ENCODE measurements around the gene CREB3L4.

The CREB3L4 gene

DNA sequence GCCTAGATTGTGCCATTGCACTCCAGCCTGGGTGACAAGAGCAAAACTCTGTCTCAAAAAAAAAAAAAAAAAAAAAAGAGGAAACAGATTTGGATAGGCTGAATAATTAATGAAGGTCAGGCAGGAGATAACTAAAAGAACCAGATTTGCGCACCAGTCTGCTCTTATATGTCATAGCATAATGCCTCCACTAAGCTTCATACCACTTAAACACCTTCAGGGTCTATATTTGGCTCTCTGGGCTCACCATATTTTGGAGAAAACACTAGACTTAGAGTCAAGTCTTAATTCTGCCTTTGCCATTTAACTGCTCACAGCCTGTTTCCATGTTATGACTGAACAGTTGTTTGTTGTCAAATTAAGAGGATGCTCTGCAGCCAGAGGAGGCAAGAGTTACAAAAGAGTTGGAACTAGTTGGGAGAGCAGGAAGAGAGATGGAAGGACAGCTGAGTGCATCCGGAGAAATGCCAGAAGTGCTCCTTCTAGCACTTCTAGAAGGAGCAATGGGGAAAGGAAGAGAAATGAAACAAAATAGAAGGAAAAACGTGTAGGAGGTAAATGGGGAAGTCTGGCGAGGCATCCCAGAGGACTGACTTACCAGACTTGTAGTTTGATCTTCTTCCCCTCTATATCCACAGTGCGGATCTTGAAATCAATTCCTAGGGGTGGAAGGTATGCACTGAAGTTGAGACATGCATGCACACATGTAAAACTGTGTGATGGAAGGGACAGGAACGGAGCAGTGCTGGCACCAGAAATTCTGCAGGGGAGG is 16.6 kb downstream of the CREB3L4 start:
- H3K9me3 ChIP-seq (ENCODE audit: control insufficient read depth in 5 of 5, low read length in 5 of 5), result no peaks in the 10 kb centered on the region
- H3K4me1 ChIP-seq (ENCODE audit: control insufficient read depth in 5 of 5, insufficient read depth in 5 of 5, low read length in 5 of 5), result peaks cover 6 to 37% (median 23%) of the 10 kb centered on the region in 5 donors
- peak overlapping the region in 3 of 5 donors; percentile 79 to 81 (median 80) for H3K4me3 ChIP-seq (ENCODE audit: low read depth in 1 of 5, low read length in 5 of 5)
- H3K27ac ChIP-seq (ENCODE audit: low read depth, low read length), result peak overlapping the region; percentile 91
- H3K27me3 ChIP-seq (ENCODE audit: control insufficient read depth in 5 of 5, insufficient read depth in 4 of 5, low read length in 5 of 5), result no peaks in the 10 kb centered on the region
- peak overlapping the region in 4 of 5 donors; percentile 44 to 90 (median 64) for H3K9ac ChIP-seq (ENCODE audit: low read length in 5 of 5)
- H3K36me3 ChIP-seq (ENCODE audit: control insufficient read depth in 5 of 5, insufficient read depth in 5 of 5, low read length in 5 of 5), result peaks cover 0 to 15% (median 10%) of the 10 kb centered on the region in 5 donors

DNA sequence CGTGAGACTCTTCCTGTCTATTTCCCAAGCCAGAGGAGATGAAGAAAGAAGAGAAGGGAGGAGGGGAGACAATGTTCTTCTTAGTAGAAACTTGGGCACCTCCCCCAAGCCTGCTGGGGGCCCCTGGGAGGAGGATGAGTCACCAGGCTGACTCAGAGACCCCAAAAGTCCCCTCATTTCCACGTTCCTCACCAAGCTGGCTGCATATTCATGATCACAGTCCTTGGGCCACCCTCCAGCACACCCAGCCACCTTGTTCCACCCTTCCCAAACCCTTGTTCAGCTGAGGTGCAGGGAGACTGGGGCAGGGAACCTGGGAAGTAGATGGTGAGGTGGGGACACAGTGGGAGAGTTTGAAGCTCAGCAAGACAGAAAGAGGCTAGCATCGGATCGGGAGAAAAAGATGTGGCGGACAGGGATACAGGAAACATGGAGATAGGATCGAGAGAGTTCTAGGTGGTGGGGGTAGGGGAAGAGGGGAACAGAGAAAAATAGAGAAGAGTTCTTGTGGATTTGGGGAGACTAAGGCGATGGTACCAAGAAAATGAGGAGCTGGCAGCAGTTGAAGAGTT is 17.7 kb downstream of the CREB3L4 start:
- Histone ChIP-seq H3K27ac (ENCODE audit: low read depth, low read length) (peak overlapping the region; percentile 91), H3K9me3 (ENCODE audit: control insufficient read depth in 5 of 5, low read length in 5 of 5) (no peaks in the 10 kb centered on the region), H3K9ac (ENCODE audit: low read length in 5 of 5) (peak overlapping the region; percentile 21 to 93 (median 86)), H3K27me3 (ENCODE audit: control insufficient read depth in 5 of 5, insufficient read depth in 4 of 5, low read length in 5 of 5) (no peaks in the 10 kb centered on the region), H3K4me1 (ENCODE audit: control insufficient read depth in 5 of 5, insufficient read depth in 5 of 5, low read length in 5 of 5) (peaks cover 6 to 40% (median 24%) of the 10 kb centered on the region in 5 donors), H3K36me3 (ENCODE audit: control insufficient read depth in 5 of 5, insufficient read depth in 5 of 5, low read length in 5 of 5) (peaks cover 0 to 15% (median 10%) of the 10 kb centered on the region in 5 donors), H3K4me3 (ENCODE audit: low read depth in 1 of 5, low read length in 5 of 5) (peak overlapping the region; percentile 74 to 93 (median 80))

DNA sequence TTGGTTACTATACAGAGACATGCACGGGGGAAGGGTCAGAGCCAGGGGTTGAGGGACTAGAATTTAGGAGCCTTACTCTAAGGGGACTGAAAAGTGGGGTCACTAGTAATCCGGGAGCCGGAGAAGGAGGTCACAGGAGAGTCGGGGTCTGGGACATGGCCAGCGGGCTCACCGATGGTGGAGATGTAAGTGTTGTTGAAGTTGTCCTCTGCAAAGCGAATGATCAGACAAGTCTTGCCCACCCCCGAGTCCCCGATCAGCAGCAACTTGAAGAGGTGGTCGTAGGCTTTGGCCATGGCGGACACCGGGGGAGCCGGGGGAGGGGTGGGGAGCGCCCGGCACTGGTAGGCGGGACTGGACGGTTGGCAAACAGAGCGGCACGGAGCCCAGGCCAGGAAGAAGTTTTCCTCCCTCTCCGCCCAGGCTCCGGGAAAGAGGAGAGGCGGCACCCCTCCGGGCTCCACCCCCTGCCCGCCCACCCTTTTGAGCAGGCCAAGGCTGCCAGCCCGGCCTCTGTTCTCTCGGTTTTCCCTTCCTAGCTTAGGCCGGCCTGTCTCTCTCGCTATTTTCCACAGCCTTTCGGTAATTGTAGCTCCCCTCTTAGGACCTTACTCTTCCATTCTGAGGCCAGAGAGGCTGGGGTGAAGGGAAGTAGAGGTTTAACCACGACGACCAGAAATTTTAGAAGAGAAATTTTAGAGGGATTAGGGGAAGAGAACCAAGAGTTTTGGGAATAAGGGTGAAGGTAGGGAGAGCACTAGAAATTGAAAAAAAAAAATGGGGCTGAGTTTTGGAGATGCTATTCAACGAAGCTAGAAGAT is 18.4 kb downstream of the CREB3L4 start, which contains the start of gene RAB13:
RAB13 (minus strand) TSS at position 399 of the 821 bp plus-strand sequence; CDS start at position 296, 103 bp downstream.
- H3K36me3 ChIP-seq (ENCODE audit: control insufficient read depth in 5 of 5, insufficient read depth in 5 of 5, low read length in 5 of 5), result peaks cover 0 to 15% (median 9%) of the 10 kb centered on the region in 5 donors
- H3K27ac ChIP-seq (ENCODE audit: low read depth, low read length), result peak within 1 kb of the TSS; percentile 91
- peak within 1 kb of the TSS; percentile 74 to 93 (median 80) for H3K4me3 ChIP-seq (ENCODE audit: low read depth in 1 of 5, low read length in 5 of 5)
- no peaks in the 10 kb centered on the region for H3K27me3 ChIP-seq (ENCODE audit: control insufficient read depth in 5 of 5, insufficient read depth in 4 of 5, low read length in 5 of 5)
- H3K9me3 ChIP-seq (ENCODE audit: control insufficient read depth in 5 of 5, low read length in 5 of 5), result no peaks in the 10 kb centered on the region
- peaks cover 6 to 34% (median 27%) of the 10 kb centered on the region in 5 donors for H3K4me1 ChIP-seq (ENCODE audit: control insufficient read depth in 5 of 5, insufficient read depth in 5 of 5, low read length in 5 of 5)
- H3K9ac ChIP-seq (ENCODE audit: low read length in 5 of 5), result peak within 1 kb of the TSS; percentile 22 to 93 (median 90)

DNA sequence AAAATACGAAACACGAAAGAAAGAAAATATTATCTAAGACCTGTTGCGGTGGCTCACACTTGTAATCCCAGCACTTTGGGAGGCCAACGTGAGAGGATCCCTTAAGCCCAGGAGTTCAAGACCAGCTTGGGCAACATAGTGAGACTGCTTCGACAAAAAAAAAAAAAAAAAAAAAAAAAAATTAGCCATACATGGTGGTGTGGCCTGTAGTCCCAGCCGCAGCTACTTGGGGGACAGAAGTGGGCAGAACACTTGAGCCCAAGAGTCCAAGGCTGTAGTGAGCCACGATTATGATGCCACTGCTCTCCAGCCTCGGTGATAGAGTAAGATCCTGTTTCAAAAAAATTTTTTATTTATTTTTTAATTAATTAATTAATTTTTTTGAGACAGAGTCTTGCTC is 19.9 kb downstream of the CREB3L4 start:
- H3K27me3 ChIP-seq (ENCODE audit: control insufficient read depth in 5 of 5, insufficient read depth in 4 of 5, low read length in 5 of 5), result no peaks in the 10 kb centered on the region
- peaks cover 7 to 15% (median 10%) of the 10 kb centered on the region in 5 donors for H3K36me3 ChIP-seq (ENCODE audit: control insufficient read depth in 5 of 5, insufficient read depth in 5 of 5, low read length in 5 of 5)
- H3K27ac ChIP-seq (ENCODE audit: low read depth, low read length), result no peak overlapping the region
- H3K9ac ChIP-seq (ENCODE audit: low read length in 5 of 5), result no peak overlapping the region
- H3K4me1 ChIP-seq (ENCODE audit: control insufficient read depth in 5 of 5, insufficient read depth in 5 of 5, low read length in 5 of 5), result peaks cover 8 to 45% (median 40%) of the 10 kb centered on the region in 5 donors
- no peaks in the 10 kb centered on the region for H3K9me3 ChIP-seq (ENCODE audit: control insufficient read depth in 5 of 5, low read length in 5 of 5)
- H3K4me3 ChIP-seq (ENCODE audit: low read depth in 1 of 5, low read length in 5 of 5), result no peak overlapping the region

DNA sequence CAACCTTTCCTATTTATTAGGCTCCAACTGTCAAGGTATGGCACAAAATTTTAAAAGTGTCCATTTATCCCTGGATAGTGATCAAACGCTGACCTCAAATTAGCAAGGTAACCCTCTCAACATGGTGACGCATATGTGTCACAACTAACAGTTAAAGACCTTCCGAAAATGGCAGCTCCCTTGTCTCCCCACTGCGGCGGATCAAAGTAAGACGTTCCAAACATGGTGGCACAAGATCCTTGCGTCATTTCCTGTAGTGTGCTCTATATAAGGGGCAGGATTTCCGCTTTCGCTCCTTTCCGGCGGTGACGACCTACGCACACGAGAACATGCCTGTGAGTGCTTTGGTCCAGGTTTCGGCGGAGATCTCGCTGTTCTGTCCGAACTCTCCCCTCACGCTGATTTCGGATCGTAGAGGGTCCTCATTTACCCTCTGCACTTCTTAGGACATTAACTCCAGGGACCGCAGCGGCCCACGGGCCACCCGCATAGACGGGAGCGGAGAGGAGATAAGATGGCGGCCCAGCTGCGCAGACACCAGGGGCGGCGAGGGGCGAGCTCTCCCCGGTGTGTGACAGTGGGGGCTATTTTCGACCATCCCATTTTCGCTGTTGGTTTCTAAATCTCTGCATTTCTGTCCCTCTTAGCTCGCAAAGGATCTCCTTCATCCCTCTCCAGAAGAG is 22.9 kb downstream of the CREB3L4 start, which contains the start of gene RPS27:
RPS27 (plus strand) TSS at position 295 of the 683 bp plus-strand sequence; CDS start at position 330, 35 bp downstream.
- H3K4me1 ChIP-seq (ENCODE audit: control insufficient read depth in 5 of 5, insufficient read depth in 5 of 5, low read length in 5 of 5), result peaks cover 3 to 33% (median 30%) of the 10 kb centered on the region in 5 donors
- no peaks in the 10 kb centered on the region for H3K9me3 ChIP-seq (ENCODE audit: control insufficient read depth in 5 of 5, low read length in 5 of 5)
- H3K27ac ChIP-seq (ENCODE audit: low read depth, low read length), result peak within 1 kb of the TSS; percentile 95
- no peaks in the 10 kb centered on the region for H3K27me3 ChIP-seq (ENCODE audit: control insufficient read depth in 5 of 5, insufficient read depth in 4 of 5, low read length in 5 of 5)
- H3K4me3 ChIP-seq (ENCODE audit: low read depth in 1 of 5, low read length in 5 of 5), result peak within 1 kb of the TSS; percentile 95 to 100 (median 99)
- peak within 1 kb of the TSS; percentile 91 to 99 (median 95) for H3K9ac ChIP-seq (ENCODE audit: low read length in 5 of 5)
- H3K36me3 ChIP-seq (ENCODE audit: control insufficient read depth in 5 of 5, insufficient read depth in 5 of 5, low read length in 5 of 5), result peaks cover 11 to 34% (median 23%) of the 10 kb centered on the region in 5 donors

DNA sequence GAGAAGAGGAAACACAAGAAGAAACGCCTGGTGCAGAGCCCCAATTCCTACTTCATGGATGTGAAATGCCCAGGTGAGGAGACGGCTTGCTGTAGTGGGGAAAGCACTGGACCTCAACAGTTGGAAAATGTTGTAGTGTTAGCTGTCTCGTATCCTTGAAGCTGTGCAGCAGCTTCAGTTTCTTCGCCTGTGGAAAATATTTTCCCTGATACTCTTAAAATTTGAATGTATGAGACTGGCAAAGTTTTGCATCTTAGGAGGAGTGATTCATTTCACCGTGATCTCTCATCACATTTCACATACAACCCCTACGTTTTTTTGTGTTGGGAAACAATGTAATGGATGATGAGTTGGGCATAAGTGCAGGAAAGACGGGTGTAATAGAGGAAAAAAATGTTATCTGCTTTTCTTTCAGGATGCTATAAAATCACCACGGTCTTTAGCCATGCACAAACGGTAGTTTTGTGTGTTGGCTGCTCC is 23.5 kb downstream of the CREB3L4 start:
- H3K9me3 ChIP-seq (ENCODE audit: control insufficient read depth in 5 of 5, low read length in 5 of 5), result no peaks in the 10 kb centered on the region
- peak overlapping the region; percentile 95 for H3K27ac ChIP-seq (ENCODE audit: low read depth, low read length)
- peak overlapping the region; percentile 95 to 100 (median 99) for H3K4me3 ChIP-seq (ENCODE audit: low read depth in 1 of 5, low read length in 5 of 5)
- peaks cover 11 to 38% (median 24%) of the 10 kb centered on the region in 5 donors for H3K36me3 ChIP-seq (ENCODE audit: control insufficient read depth in 5 of 5, insufficient read depth in 5 of 5, low read length in 5 of 5)
- peak overlapping the region; percentile 91 to 99 (median 95) for H3K9ac ChIP-seq (ENCODE audit: low read length in 5 of 5)
- H3K27me3 ChIP-seq (ENCODE audit: control insufficient read depth in 5 of 5, insufficient read depth in 4 of 5, low read length in 5 of 5), result no peaks in the 10 kb centered on the region
- peaks cover 3 to 30% (median 27%) of the 10 kb centered on the region in 5 donors for H3K4me1 ChIP-seq (ENCODE audit: control insufficient read depth in 5 of 5, insufficient read depth in 5 of 5, low read length in 5 of 5)

DNA sequence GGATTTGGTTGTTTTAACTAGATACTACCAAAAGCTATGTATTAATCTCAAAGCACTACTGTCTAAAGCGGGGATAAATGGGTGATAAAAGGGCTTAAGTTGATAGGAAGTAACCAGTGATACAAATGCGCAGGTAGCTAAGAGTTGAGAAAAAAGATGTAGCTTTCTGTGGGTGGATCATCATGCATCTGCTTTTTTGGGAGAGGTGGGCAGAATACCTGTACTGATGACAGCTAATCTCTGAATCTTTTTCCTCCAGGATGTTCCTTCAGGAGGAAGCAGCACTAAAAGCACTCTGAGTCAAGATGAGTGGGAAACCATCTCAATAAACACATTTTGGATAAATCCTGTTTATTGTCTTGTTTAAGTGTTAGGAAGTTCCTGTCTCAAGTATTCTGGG is 24.1 kb downstream of the CREB3L4 start:
- H3K9me3 ChIP-seq (ENCODE audit: control insufficient read depth in 5 of 5, low read length in 5 of 5), result no peaks in the 10 kb centered on the region
- H3K27me3 ChIP-seq (ENCODE audit: control insufficient read depth in 5 of 5, insufficient read depth in 4 of 5, low read length in 5 of 5), result no peaks in the 10 kb centered on the region
- peak overlapping the region; percentile 95 for H3K27ac ChIP-seq (ENCODE audit: low read depth, low read length)
- H3K4me3 ChIP-seq (ENCODE audit: low read depth in 1 of 5, low read length in 5 of 5), result peak overlapping the region; percentile 95 to 100 (median 99)
- peaks cover 3 to 24% (median 23%) of the 10 kb centered on the region in 5 donors for H3K4me1 ChIP-seq (ENCODE audit: control insufficient read depth in 5 of 5, insufficient read depth in 5 of 5, low read length in 5 of 5)
- H3K9ac ChIP-seq (ENCODE audit: low read length in 5 of 5), result peak overlapping the region in 4 of 5 donors; percentile 93 to 99 (median 96)
- H3K36me3 ChIP-seq (ENCODE audit: control insufficient read depth in 5 of 5, insufficient read depth in 5 of 5, low read length in 5 of 5), result peaks cover 11 to 39% (median 24%) of the 10 kb centered on the region in 5 donors

DNA sequence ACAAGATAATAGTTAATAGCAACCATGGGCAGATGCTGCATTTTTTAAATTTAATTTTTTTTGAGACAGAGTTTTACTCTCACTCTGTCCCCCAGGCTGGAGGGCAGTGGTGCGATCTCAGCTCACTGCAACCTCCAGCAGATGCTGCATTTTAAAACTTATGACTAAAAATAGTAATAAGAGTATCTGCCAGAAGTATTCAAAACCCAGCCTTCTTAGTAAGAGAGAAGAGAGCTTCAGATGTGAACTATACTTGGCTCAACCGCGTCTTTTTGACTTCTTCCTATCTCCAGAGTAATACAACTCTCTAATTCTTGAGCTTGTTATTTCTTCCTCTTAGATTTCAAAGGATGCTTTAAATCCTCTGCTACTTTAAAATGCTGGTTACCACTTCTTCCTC is 27.5 kb downstream of the CREB3L4 start:
- H3K27me3 ChIP-seq (ENCODE audit: control insufficient read depth in 5 of 5, insufficient read depth in 4 of 5, low read length in 5 of 5), result no peaks in the 10 kb centered on the region
- peaks cover 11 to 39% (median 24%) of the 10 kb centered on the region in 5 donors for H3K36me3 ChIP-seq (ENCODE audit: control insufficient read depth in 5 of 5, insufficient read depth in 5 of 5, low read length in 5 of 5)
- H3K9ac ChIP-seq (ENCODE audit: low read length in 5 of 5), result no peak overlapping the region
- no peak overlapping the region for H3K27ac ChIP-seq (ENCODE audit: low read depth, low read length)
- H3K4me1 ChIP-seq (ENCODE audit: control insufficient read depth in 5 of 5, insufficient read depth in 5 of 5, low read length in 5 of 5), result peaks cover 2 to 22% (median 20%) of the 10 kb centered on the region in 5 donors
- no peaks in the 10 kb centered on the region for H3K9me3 ChIP-seq (ENCODE audit: control insufficient read depth in 5 of 5, low read length in 5 of 5)
- H3K4me3 ChIP-seq (ENCODE audit: low read depth in 1 of 5, low read length in 5 of 5), result no peak overlapping the region

DNA sequence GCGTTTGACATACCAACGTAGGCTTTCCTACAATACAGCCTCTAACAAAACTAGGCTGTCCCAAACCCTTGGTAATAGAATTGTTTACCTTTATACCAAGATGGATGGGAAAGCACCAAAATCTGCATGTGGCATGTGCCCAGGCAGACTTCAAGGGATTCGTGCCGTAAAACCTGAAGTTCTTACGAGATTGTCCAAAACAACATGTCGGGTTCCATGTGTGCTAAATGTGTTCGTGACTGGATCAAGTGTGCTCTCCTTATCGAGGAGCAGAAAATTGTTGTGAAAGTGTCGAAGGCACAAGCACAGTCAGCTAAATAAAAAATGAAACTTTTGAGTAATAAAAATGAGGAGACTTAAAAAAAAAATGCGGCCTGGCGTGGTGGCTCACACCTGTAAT is 27.9 kb downstream of the CREB3L4 start:
- Histone ChIP-seq H3K4me3 (ENCODE audit: low read depth in 1 of 5, low read length in 5 of 5) (no peak overlapping the region), H3K36me3 (ENCODE audit: control insufficient read depth in 5 of 5, insufficient read depth in 5 of 5, low read length in 5 of 5) (peaks cover 11 to 39% (median 24%) of the 10 kb centered on the region in 5 donors), H3K27ac (ENCODE audit: low read depth, low read length) (no peak overlapping the region), H3K27me3 (ENCODE audit: control insufficient read depth in 5 of 5, insufficient read depth in 4 of 5, low read length in 5 of 5) (no peaks in the 10 kb centered on the region), H3K9me3 (ENCODE audit: control insufficient read depth in 5 of 5, low read length in 5 of 5) (no peaks in the 10 kb centered on the region), H3K4me1 (ENCODE audit: control insufficient read depth in 5 of 5, insufficient read depth in 5 of 5, low read length in 5 of 5) (peaks cover 2 to 21% (median 19%) of the 10 kb centered on the region in 5 donors), H3K9ac (ENCODE audit: low read length in 5 of 5) (no peak overlapping the region)
